MM.1S (cell line): ENCODE data around the gene IFNL3.

Experiments
- EZH2 ChIP-seq: fragments of 300-600 bp; sonication (generic); optimal IDR thresholded peaks from 2 replicates; pipeline ENCODE3; 2017; ENCODE audit warnings: low read depth, mild to moderate bottlenecking, antibody characterized with exemption, low read length, mixed read lengths
- EZH2phosphoT487 ChIP-seq: fragments of 300-600 bp; sonication (generic); IDR thresholded peaks from 2 replicates; pipeline ENCODE4 v1.6.1; 2018; ENCODE audit warnings: antibody characterized with exemption, low read length
- TF ChIP-seq, protein P1 (sequence below): fragments of 300-600 bp; sonication (generic); IDR thresholded peaks from 2 replicates; pipeline ENCODE4 v1.5.1; 2016; ENCODE audit warnings: antibody characterized with exemption, low read length, mixed read lengths

DNA sequence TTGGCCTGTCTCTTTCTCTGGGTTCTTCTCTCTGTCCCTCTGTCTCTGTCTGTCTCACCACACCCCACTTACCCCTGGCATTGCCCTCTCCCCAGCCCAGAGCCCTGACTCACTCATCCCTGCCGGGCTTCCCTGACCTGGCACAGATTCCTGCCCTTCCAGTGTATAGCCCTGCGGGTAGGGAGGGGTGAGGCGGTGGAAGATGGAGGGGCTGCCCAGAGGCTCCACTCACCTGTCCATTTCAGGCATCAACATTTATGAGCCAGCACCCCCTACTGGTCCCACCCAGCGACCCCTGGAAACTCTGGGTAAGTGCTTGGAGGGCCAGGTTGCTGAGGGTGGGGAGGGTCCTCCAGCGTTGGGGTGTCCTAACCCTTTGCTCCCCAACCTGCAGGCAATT is 47.0 kb downstream of the IFNL3 start:
- TF ChIP-seq, protein P1, sequence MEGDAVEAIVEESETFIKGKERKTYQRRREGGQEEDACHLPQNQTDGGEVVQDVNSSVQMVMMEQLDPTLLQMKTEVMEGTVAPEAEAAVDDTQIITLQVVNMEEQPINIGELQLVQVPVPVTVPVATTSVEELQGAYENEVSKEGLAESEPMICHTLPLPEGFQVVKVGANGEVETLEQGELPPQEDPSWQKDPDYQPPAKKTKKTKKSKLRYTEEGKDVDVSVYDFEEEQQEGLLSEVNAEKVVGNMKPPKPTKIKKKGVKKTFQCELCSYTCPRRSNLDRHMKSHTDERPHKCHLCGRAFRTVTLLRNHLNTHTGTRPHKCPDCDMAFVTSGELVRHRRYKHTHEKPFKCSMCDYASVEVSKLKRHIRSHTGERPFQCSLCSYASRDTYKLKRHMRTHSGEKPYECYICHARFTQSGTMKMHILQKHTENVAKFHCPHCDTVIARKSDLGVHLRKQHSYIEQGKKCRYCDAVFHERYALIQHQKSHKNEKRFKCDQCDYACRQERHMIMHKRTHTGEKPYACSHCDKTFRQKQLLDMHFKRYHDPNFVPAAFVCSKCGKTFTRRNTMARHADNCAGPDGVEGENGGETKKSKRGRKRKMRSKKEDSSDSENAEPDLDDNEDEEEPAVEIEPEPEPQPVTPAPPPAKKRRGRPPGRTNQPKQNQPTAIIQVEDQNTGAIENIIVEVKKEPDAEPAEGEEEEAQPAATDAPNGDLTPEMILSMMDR: no peak
- TF ChIP-seq EZH2 (no peak), EZH2phosphoT487 (no peak)
